Measurements from ENCODE around the gene CCL4.

- TF ChIP-seq CTCF (IDR thresholded peaks at IDR 0.05), result no peak
- TF ChIP-seq POLR2A (IDR thresholded peaks at IDR 0.05), result no peak
These were observed 34.5 kb upstream of the CCL4 start for GRCh38 chr17:36069136-36069535.
